T-cell (primary cell): ENCODE measurements around the gene AEBP1. TPM values are rescaled to one million over a fixed set of nuclear protein-coding genes. Genes with fewer than 3 reads are reported as not detected.

Experiments
- ATAC-seq, 4 experiments: fragments of 200-7000 bp in 3 of 4; fragments of 150-1000 bp in 1 of 4; cut with Tn5 transposase; replicated peaks in 1 of 4; 1 replicate in 3 of 4; 2 replicates in 1 of 4; pipeline ENCODE4 v1.10.0; 2021; ENCODE audit warnings: moderate library complexity in 3 of 4, mild to moderate bottlenecking in 2 of 4, moderate number of reproducible peaks in 1 of 4
- CTCF ChIA-PET, 2 donors: fragments of 300-600 bp; sonication (Branson Sonifier 250); formaldehyde crosslinking; loops; one replicate each; lab custom pipeline; 2022; ENCODE audit warnings: antibody characterized with exemption in 2 of 2; lab: Charles Lee
- POLR2A ChIA-PET, 2 donors: fragments of 300-600 bp; sonication (Branson Sonifier 250); formaldehyde crosslinking; loops; one replicate each; lab custom pipeline; 2022; ENCODE audit warnings: antibody characterized with exemption in 2 of 2; lab: Charles Lee
- DNase-seq, 35 experiments: peaks; one replicate each; pipeline versions ENCODE4 v3.0.0 to v3.0.0-alpha.2; 2013 to 2023
- H3K27ac ChIP-seq: one replicate; pipeline ENCODE4 v1.5.1; 2013; ENCODE audit warnings: low read length
- H3K27me3 ChIP-seq, 2 experiments: replicated peaks in 1 of 2; 1 replicate in 1 of 2; 2 replicates in 1 of 2; pipeline versions ENCODE4 v1.6.1 to v1.7.0; 2013; ENCODE audit warnings: low read length in 1 of 2, mixed read lengths in 1 of 2; ENCODE audit not compliant: control insufficient read depth in 2 of 2, insufficient read depth in 2 of 2; ENCODE audit errors: extremely low read depth in 1 of 2
- H3K36me3 ChIP-seq, 2 donors: 1 replicate in 1 of 2; 2 replicates in 1 of 2; pipeline versions ENCODE4 v1.6.1 to v1.7.0; 2013; ENCODE audit warnings: low read length in 1 of 2; ENCODE audit not compliant: control insufficient read depth in 2 of 2, insufficient read depth in 1 of 2; ENCODE audit errors: extremely low read depth in 1 of 2
- H3K4me1 ChIP-seq, 2 experiments: 1 replicate in 1 of 2; 2 replicates in 1 of 2; pipeline versions ENCODE4 v1.6.1 to v1.7.0; 2013; ENCODE audit warnings: low read length in 2 of 2, mixed read lengths in 1 of 2; ENCODE audit not compliant: insufficient read depth in 2 of 2, control insufficient read depth in 1 of 2; ENCODE audit errors: extremely low read depth in 1 of 2
- H3K4me3 ChIP-seq, 2 donors: 1 replicate in 1 of 2; 2 replicates in 1 of 2; pipeline versions ENCODE4 v1.5.1 to v1.7.0; 2013; ENCODE audit warnings: mild to moderate bottlenecking in 2 of 2, low read length in 1 of 2, moderate library complexity in 1 of 2; ENCODE audit not compliant: control insufficient read depth in 1 of 2; ENCODE audit errors: extremely low read depth in 1 of 2
- H3K9me3 ChIP-seq: 2 replicates; pipeline ENCODE4 v1.7.0; 2013
- H3K27ac Mint-ChIP-seq, 2 donors: one replicate each; pipeline ENCODE4 v1.8.0; 2020 to 2021; ENCODE audit warnings: mild to moderate bottlenecking in 2 of 2, mixed read lengths in 2 of 2
- H3K27me3 Mint-ChIP-seq, 2 donors: one replicate each; pipeline ENCODE4 v1.8.0; 2021 to 2022; ENCODE audit warnings: mixed read lengths in 2 of 2
- H3K36me3 Mint-ChIP-seq: one replicate; pipeline ENCODE4 v1.8.0; 2021; ENCODE audit warnings: mixed read lengths
- H3K4me1 Mint-ChIP-seq, 3 donors: one replicate each; pipeline ENCODE4 v1.8.0; 2020 to 2022; ENCODE audit warnings: mixed read lengths in 3 of 3, mild to moderate bottlenecking in 1 of 3
- H3K4me3 Mint-ChIP-seq, 3 donors: one replicate each; pipeline ENCODE4 v1.8.0; 2020 to 2022; ENCODE audit warnings: mild to moderate bottlenecking in 3 of 3, mixed read lengths in 3 of 3, moderate library complexity in 3 of 3
- H3K9me3 Mint-ChIP-seq, 3 donors: one replicate each; pipeline ENCODE4 v1.8.0; 2020 to 2022; ENCODE audit warnings: mixed read lengths in 3 of 3
- WGBS: methylation state at CpG from one replicate; pipeline ENCODE4 v1.1.5; 2013; ENCODE audit warnings: missing lambda C conversion rate; ENCODE audit not compliant: insufficient coverage; 5-methylcytosine and 5-hydroxymethylcytosine counted together
- total RNA-seq, 35 experiments: library from RNA in 6 of 35; stranded (reverse) in 6 of 35; fragments of 120-200 nt in 1 of 35; gene quantifications; one replicate each; pipeline versions ENCODE4 v1.2.1 to v1.2.4 and lab custom pipeline; 2013 to 2026

AEBP1 gene
- total RNA-seq, 5 donors from 2014 or later (not counting 1 experiment from before 2014, with no cell fraction given), result 18.1 to 28.4 (median 23.1) TPM

- whole genome bisulfite sequencing, result 68% methylated on average over 13 of the region's 14 CpGs
- H3K27ac ChIP-seq, result no peak overlapping the region
- ChIA-PET POLR2A (no interaction called here), CTCF (no interaction called here)
- ATAC-seq (peak in 3 of 4 experiments; percentile 31 to 73 (median 42)), DNase-seq (peak in 5 of 35 experiments; percentile 1 to 49 (median 22))
- no peaks in the 10 kb centered on the region for H3K9me3 ChIP-seq
- H3K4me3 ChIP-seq, result no peak overlapping the region
- Mint-ChIP-seq H3K4me1 (peaks cover 27 to 31% (median 28%) of the 10 kb centered on the region in 3 donors), H3K9me3 (no peaks in the 10 kb centered on the region), H3K27me3 (no peaks in the 10 kb centered on the region), H3K36me3 (peaks cover 46% of the 10 kb centered on the region), H3K4me3 (peak overlapping the region in 1 of 3 donors; percentile 17), H3K27ac (peak overlapping the region; percentile 5 to 34)
- peaks cover 0 to 37% of the 10 kb centered on the region in 2 experiments for H3K4me1 ChIP-seq
- no peaks in the 10 kb centered on the region for H3K27me3 ChIP-seq
- peaks cover 20 to 72% of the 10 kb centered on the region in 2 donors for H3K36me3 ChIP-seq
Measured at GRCh38 chr7:44059219-44060090, 44.7 kb upstream of the AEBP1 start.

GRCh38 chr7:44060091-44060947, 43.8 kb upstream of the AEBP1 start:
- no peaks in the 10 kb centered on the region for H3K27me3 Mint-ChIP-seq
- H3K36me3 Mint-ChIP-seq, result peaks cover 42% of the 10 kb centered on the region
- H3K4me3 Mint-ChIP-seq, result peak overlapping the region in 1 of 3 donors; percentile 17
- ATAC-seq (no peak), DNase-seq (peak in 1 of 35 experiments; percentile 1)
- H3K4me1 ChIP-seq, result peaks cover 0 to 42% of the 10 kb centered on the region in 2 experiments
- H3K4me1 Mint-ChIP-seq, result peaks cover 25 to 33% (median 29%) of the 10 kb centered on the region in 3 donors
- H3K27ac Mint-ChIP-seq, result no peak overlapping the region
- no peaks in the 10 kb centered on the region for H3K9me3 Mint-ChIP-seq
- H3K36me3 ChIP-seq, result peaks cover 20 to 63% of the 10 kb centered on the region in 2 donors
- no peak overlapping the region for H3K4me3 ChIP-seq
- no peaks in the 10 kb centered on the region for H3K27me3 ChIP-seq
- CTCF ChIA-PET, result interaction anchor here in 1 of 2 donors (0.5 kb wide), 1 partner anchor 92 kb away, joined by 6 read pairs; no protein-coding TSS in a partner anchor
- POLR2A ChIA-PET, result no interaction called here
- H3K27ac ChIP-seq, result no peak overlapping the region
- no peaks in the 10 kb centered on the region for H3K9me3 ChIP-seq
- 90% methylated on average over 16 of the region's 21 CpGs for WGBS

- Mint-ChIP-seq H3K27me3 (no peaks in the 10 kb centered on the region), H3K4me3 (no peak overlapping the region), H3K27ac (peak overlapping the region in 1 of 2 donors; percentile 17), H3K9me3 (no peaks in the 10 kb centered on the region), H3K36me3 (peaks cover 35% of the 10 kb centered on the region), H3K4me1 (peaks cover 28 to 33% (median 29%) of the 10 kb centered on the region in 3 donors)
- ChIA-PET POLR2A (no interaction called here), CTCF (no interaction called here)
- Histone ChIP-seq H3K4me3 (no peak overlapping the region), H3K27ac (no peak overlapping the region), H3K9me3 (no peaks in the 10 kb centered on the region), H3K4me1 (peaks cover 0 to 50% of the 10 kb centered on the region in 2 experiments), H3K36me3 (peaks cover 20 to 57% of the 10 kb centered on the region in 2 donors), H3K27me3 (peaks cover 0 to 5% of the 10 kb centered on the region in 2 experiments)
- DNase-seq (no peak), ATAC-seq (no peak)
- WGBS, result 90% methylated on average over 6 of the region's 8 CpGs
Measured at GRCh38 chr7:44060948-44061644, 43.0 kb upstream of the AEBP1 start.

- no peak for ATAC-seq
- POLR2A ChIA-PET, result interaction anchor here in 1 of 2 donors (0.5 kb wide), 2 partner anchors 8 to 442 kb away, joined by 3 to 5 read pairs; no protein-coding TSS in a partner anchor
- Mint-ChIP-seq H3K4me3 (no peak overlapping the region), H3K27me3 (no peaks in the 10 kb centered on the region), H3K36me3 (peaks cover 29% of the 10 kb centered on the region), H3K27ac (peak overlapping the region in 1 of 2 donors; percentile 17), H3K9me3 (no peaks in the 10 kb centered on the region), H3K4me1 (peaks cover 31 to 32% (median 32%) of the 10 kb centered on the region in 3 donors)
- H3K4me3 ChIP-seq, result no peak overlapping the region
- H3K27ac ChIP-seq, result no peak overlapping the region
- H3K9me3 ChIP-seq, result no peaks in the 10 kb centered on the region
- peaks cover 0 to 6% of the 10 kb centered on the region in 2 experiments for H3K27me3 ChIP-seq
- CTCF ChIA-PET, result no interaction called here
- peaks cover 17 to 51% of the 10 kb centered on the region in 2 donors for H3K36me3 ChIP-seq
- peaks cover 0 to 52% of the 10 kb centered on the region in 2 experiments for H3K4me1 ChIP-seq
- DNase-seq, result no peak
- WGBS, result 95% methylated on average over 8 of the region's 8 CpGs
Measured at GRCh38 chr7:44061645-44062179, 42.4 kb upstream of the AEBP1 start.

GRCh38 chr7:44062180-44062902, 41.8 kb upstream of the AEBP1 start:
- ATAC-seq, result no peak
- H3K27me3 ChIP-seq, result peaks cover 0 to 6% of the 10 kb centered on the region in 2 experiments
- H3K4me1 ChIP-seq, result peaks cover 0 to 56% of the 10 kb centered on the region in 2 experiments
- DNase-seq, result peak in 1 of 35 experiments; percentile 1
- H3K4me1 Mint-ChIP-seq, result peaks cover 32 to 38% (median 38%) of the 10 kb centered on the region in 3 donors
- no peak overlapping the region for H3K4me3 Mint-ChIP-seq
- H3K9me3 ChIP-seq, result no peaks in the 10 kb centered on the region
- no peaks in the 10 kb centered on the region for H3K27me3 Mint-ChIP-seq
- no peak overlapping the region for H3K4me3 ChIP-seq
- POLR2A ChIA-PET, result interaction anchor here in 1 of 2 donors (0.5 kb wide), 3 partner anchors 9 to 443 kb away, joined by 3 to 5 read pairs (median 3); no protein-coding TSS in a partner anchor
- peak overlapping the region in 1 of 2 donors; percentile 48 for H3K27ac Mint-ChIP-seq
- 86% methylated on average over 9 of the region's 11 CpGs for WGBS
- H3K36me3 ChIP-seq, result peaks cover 12 to 45% of the 10 kb centered on the region in 2 donors
- peaks cover 29% of the 10 kb centered on the region for H3K36me3 Mint-ChIP-seq
- H3K9me3 Mint-ChIP-seq, result no peaks in the 10 kb centered on the region
- CTCF ChIA-PET, result no interaction called here
- no peak overlapping the region for H3K27ac ChIP-seq
